Left ventricle myocardium inferior (tissue), 1 donor: ENCODE measurements around the gene NPIPB8. TPM values are rescaled to one million over a fixed set of nuclear protein-coding genes. Genes with fewer than 3 reads are reported as not detected.
"Not testable (repeated sequence)": the region's sequence is repeated elsewhere in the genome, so short reads cannot be mapped to it uniquely, and the experiment has no call there.

Experiments
- DNase-seq: peaks from one replicate; pipeline ENCODE4 v3.0.0-alpha.2; 2020
- H3K27ac ChIP-seq: fragments of 200-600 bp; replicated peaks from 2 replicates; pipeline ENCODE4 v1.8.0; 2021
- H3K27me3 ChIP-seq: fragments of 200-600 bp; 2 replicates; pipeline ENCODE4 v1.8.0; 2021; ENCODE audit warnings: low read depth
- H3K36me3 ChIP-seq: fragments of 200-600 bp; 2 replicates; pipeline ENCODE4 v1.8.0; 2021
- H3K4me1 ChIP-seq: fragments of 200-600 bp; 2 replicates; pipeline ENCODE4 v1.8.0; 2021
- H3K4me3 ChIP-seq: fragments of 200-600 bp; 2 replicates; pipeline ENCODE4 v1.8.0; 2021; ENCODE audit warnings: mild to moderate bottlenecking, moderate library complexity
- H3K9me3 ChIP-seq: fragments of 200-600 bp; replicated peaks from 2 replicates; pipeline ENCODE4 v1.8.0; 2021
- CTCF ChIP-seq: fragments of 200-600 bp; IDR thresholded peaks from 2 replicates; pipeline ENCODE4 v1.8.0; 2021; ENCODE audit warnings: antibody characterized with exemption, mild to moderate bottlenecking, borderline replicate concordance
- intact Hi-C: fragments of 100-400 bp; cut with micrococcal nuclease; formaldehyde crosslinking; loops from one replicate; pipeline ENCODE4 v1.11.0; 2022
- total RNA-seq: library from RNA; stranded (reverse); fragmentation: NEBNext Ultra II Directional; extraction: Animal tissue kit (Norgen Biotek cat#: 25700); gene quantifications from one replicate; pipeline ENCODE4 v1.2.1, GENCODE V29; 2021
- donor health status: DM: no; HTN: yes; CAD: no; lungs with severe emphysema.

NPIPB8 gene
- total RNA-seq, 1 donor from 2014 or later = not detected

- H3K4me1 ChIP-seq = peaks cover 12% of the 10 kb centered on the region
- peak; percentile 37 for DNase-seq
- H3K27ac ChIP-seq = peak overlapping the region; percentile 69
- H3K36me3 ChIP-seq = peaks cover 7% of the 10 kb centered on the region
- peak overlapping the region; percentile 68 for H3K4me3 ChIP-seq
- no peaks in the 10 kb centered on the region for H3K9me3 ChIP-seq
- H3K27me3 ChIP-seq = peaks cover 11% of the 10 kb centered on the region
- TF ChIP-seq CTCF = no peak
- intact Hi-C loops = no loop called here
Measured at GRCh38 chr16:28623172-28623711, 14.6 kb upstream of the NPIPB8 start.

- H3K9me3 ChIP-seq, H3K27me3 ChIP-seq, H3K4me3 ChIP-seq, intact Hi-C loops, H3K4me1 ChIP-seq, DNase-seq, H3K36me3 ChIP-seq, H3K27ac ChIP-seq: not testable (repeated sequence)
Measured at GRCh38 chr16:28630905-28631304, 7.0 kb upstream of the NPIPB8 start.

- H3K36me3 ChIP-seq, H3K4me1 ChIP-seq, H3K4me3 ChIP-seq, H3K27me3 ChIP-seq, H3K9me3 ChIP-seq, intact Hi-C loops, H3K27ac ChIP-seq, DNase-seq: not testable (repeated sequence)
Measured at GRCh38 chr16:28636093-28636823, 1.6 kb upstream of the NPIPB8 start.

- H3K27me3 ChIP-seq, H3K27ac ChIP-seq, H3K36me3 ChIP-seq, intact Hi-C loops, H3K9me3 ChIP-seq, H3K4me1 ChIP-seq, DNase-seq, H3K4me3 ChIP-seq: not testable (repeated sequence)
Measured at GRCh38 chr16:28638359-28638758, 494 bp downstream of the NPIPB8 start.

GRCh38 chr16:28639959-28640358 is 2.1 kb downstream of the NPIPB8 start:
- H3K9me3 ChIP-seq, DNase-seq, H3K4me3 ChIP-seq, H3K27me3 ChIP-seq, H3K4me1 ChIP-seq, intact Hi-C loops, H3K27ac ChIP-seq, H3K36me3 ChIP-seq: not testable (repeated sequence)

- H3K4me3 ChIP-seq, H3K27me3 ChIP-seq, H3K27ac ChIP-seq, H3K4me1 ChIP-seq, H3K9me3 ChIP-seq, DNase-seq, H3K36me3 ChIP-seq, intact Hi-C loops: not testable (repeated sequence)
Measured at GRCh38 chr16:28666264-28666663, 28.4 kb downstream of the NPIPB8 start.

GRCh38 chr16:28667480-28667879 is 29.6 kb downstream of the NPIPB8 start:
- H3K27me3 ChIP-seq, H3K4me3 ChIP-seq: not testable (repeated sequence)

GRCh38 chr16:28668199-28668598 is 30.3 kb downstream of the NPIPB8 start:
- H3K9me3 ChIP-seq, H3K36me3 ChIP-seq, intact Hi-C loops, H3K4me3 ChIP-seq, H3K27me3 ChIP-seq, DNase-seq, H3K4me1 ChIP-seq, H3K27ac ChIP-seq: not testable (repeated sequence)

More at GRCh38 chr16:28667480-28667879, 29.6 kb downstream of the NPIPB8 start:
- intact Hi-C loops, H3K27ac ChIP-seq, H3K4me1 ChIP-seq, H3K36me3 ChIP-seq, H3K9me3 ChIP-seq, DNase-seq: not testable (repeated sequence)

GRCh38 chr16:28688327-28688952 is 50.6 kb downstream of the NPIPB8 start:
- H3K36me3 ChIP-seq, H3K4me3 ChIP-seq, DNase-seq, H3K4me1 ChIP-seq, H3K27me3 ChIP-seq, intact Hi-C loops, H3K27ac ChIP-seq, H3K9me3 ChIP-seq: not testable (repeated sequence)

GRCh38 chr16:28689425-28689824 is 51.6 kb downstream of the NPIPB8 start:
- DNase-seq, H3K27me3 ChIP-seq, H3K27ac ChIP-seq, H3K9me3 ChIP-seq, intact Hi-C loops, H3K4me1 ChIP-seq, H3K36me3 ChIP-seq, H3K4me3 ChIP-seq: not testable (repeated sequence)

GRCh38 chr16:28691722-28692121 is 53.9 kb downstream of the NPIPB8 start:
- H3K27ac ChIP-seq, DNase-seq, H3K4me1 ChIP-seq, H3K4me3 ChIP-seq, H3K9me3 ChIP-seq, intact Hi-C loops, H3K27me3 ChIP-seq, H3K36me3 ChIP-seq: not testable (repeated sequence)

GRCh38 chr16:28693257-28693950 is 55.5 kb downstream of the NPIPB8 start:
- DNase-seq, H3K9me3 ChIP-seq, H3K27ac ChIP-seq, H3K4me3 ChIP-seq, H3K27me3 ChIP-seq, H3K4me1 ChIP-seq, H3K36me3 ChIP-seq, intact Hi-C loops: not testable (repeated sequence)
